Measurements from ENCODE around the gene SLC9A1. TPM values are rescaled to one million over a fixed set of nuclear protein-coding genes. Genes with fewer than 3 reads are reported as not detected.

SLC9A1 gene
- total and polyA plus RNA-seq, 2 of the 8 experiments (the other 6 are each of a cell fraction or from before 2014, with no cell fraction given) = 11.3 to 25.1 TPM

DNA sequence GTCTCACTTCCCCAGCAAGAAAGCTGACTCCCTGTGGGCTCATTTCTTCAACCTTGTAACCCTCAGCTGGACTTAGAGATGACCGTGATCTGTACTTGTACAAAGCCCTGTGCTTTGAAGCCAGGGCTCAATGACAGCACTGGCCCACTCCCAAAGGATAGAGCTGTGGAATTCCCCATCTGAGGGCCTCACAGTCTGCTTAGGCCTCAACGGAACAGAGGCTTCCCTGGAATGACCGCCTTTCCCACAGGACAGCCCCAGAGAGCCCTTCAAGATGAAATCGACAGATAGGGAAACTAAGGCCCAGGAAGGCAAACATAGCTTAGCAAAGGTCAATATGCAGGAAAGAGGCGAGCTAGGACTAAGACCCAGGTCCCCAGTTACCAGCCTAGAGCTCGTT, 11.5 kb downstream of the SLC9A1 start:
- H2BK20ac ChIP-seq (ENCODE audit: low read length) = 0 out of 2 replicates have a peak overlapping the region, but pooled peaks have one; percentile 57
- H3K14ac ChIP-seq (ENCODE audit: insufficient read length) = no peak overlapping the region
- no peak overlapping the region for H3K56ac ChIP-seq (replicated peaks; ENCODE audit: insufficient read length, low read depth, low read length)
- H3K4me3 ChIP-seq (ENCODE audit: extremely low read depth in 1 of 4, insufficient read depth in 2 of 4, low read depth in 3 of 4, low read length in 4 of 4) = no peak overlapping the region
- no peak overlapping the region for H4K91ac ChIP-seq (replicated peaks; ENCODE audit: insufficient read length, low read length)
- FAIRE-seq = no peak
- no peaks in the 10 kb centered on the region; the same call in 1 of the 2 replicates for H3K23me2 ChIP-seq (ENCODE audit: low read depth, low read length)
- H3K23ac ChIP-seq (ENCODE audit: insufficient read length) = no peak overlapping the region
- no peak overlapping the region for H2BK12ac ChIP-seq (ENCODE audit: low read depth, low read length)
- CTCF ChIA-PET (ENCODE audit: partially characterized antibody) = interaction anchor here (0.6 to 15.3 kb wide), 11 partner anchors 9 to 1439 kb away, joined by 3 to 166 read pairs (median 5); partner anchors contain the start of gene SLC9A1
- peaks cover 20% of the 10 kb centered on the region for H3K79me1 ChIP-seq (ENCODE audit: low read depth, low read length)
- no peaks in the 10 kb centered on the region for H3K9me3 ChIP-seq (ENCODE audit: insufficient read depth in 2 of 2, low read depth in 1 of 2, low read length in 1 of 2)
- H3K36me3 ChIP-seq (ENCODE audit: control insufficient read depth in 2 of 4, insufficient read depth in 4 of 4, low read length in 3 of 4) = no peaks in the 10 kb centered on the region
- H3K27me3 ChIP-seq (replicated peaks in 1 of 4; ENCODE audit: control insufficient read depth in 3 of 4, extremely low read depth in 1 of 4, insufficient read depth in 3 of 4, low read length in 3 of 4) = no peaks in the 10 kb centered on the region
- H2BK120ac ChIP-seq (replicated peaks; ENCODE audit: low read depth, low read length) = no peak overlapping the region
- H3K18ac ChIP-seq (ENCODE audit: extremely low read depth, low read length) = no peak overlapping the region
- DNase-seq (ENCODE audit: low read depth in 1 of 2, low spot score in 2 of 2) = no peak
- H3K27ac ChIP-seq (ENCODE audit: low read depth, low read length) = no peak overlapping the region
- WGBS, 2 experiments (ENCODE audit: extremely low coverage in 1 of 2, insufficient coverage in 1 of 2, insufficient read length in 1 of 2, insufficient replicate concordance in 2 of 2, low coverage in 1 of 2, low lambda C conversion rate in 2 of 2, missing lambda C conversion rate in 1 of 2) = 88% methylated on average over 6 of the region's 6 CpGs; no CpG with 5 or more reads in 1 of the 2 experiments
- no peak overlapping the region for H2AFZ ChIP-seq (ENCODE audit: low read length)
- H3K4me1 ChIP-seq (replicated peaks in 1 of 4; ENCODE audit: control insufficient read depth in 3 of 4, insufficient read depth in 4 of 4, low read length in 3 of 4) = peaks cover 12 to 21% (median 16%) of the 10 kb centered on the region in 4 experiments
- no peak overlapping the region for H3K4me2 ChIP-seq (ENCODE audit: insufficient read depth in 1 of 2, low read depth in 2 of 2, low read length in 2 of 2)
- no peak overlapping the region for H3K9ac ChIP-seq (replicated peaks in 1 of 4; ENCODE audit: extremely low read depth in 1 of 4, low read depth in 3 of 4, low read length in 3 of 4)
- H2AK5ac ChIP-seq (ENCODE audit: low read depth, low read length) = no peak overlapping the region
- no peak overlapping the region for H4K5ac ChIP-seq (ENCODE audit: insufficient read length, low read depth, low read length)
- H3K4ac ChIP-seq (replicated peaks; ENCODE audit: insufficient read length, low read depth, low read length) = no peak overlapping the region
- POLR2A ChIA-PET (ENCODE audit: partially characterized antibody) = interaction anchor here (0.6 to 14.5 kb wide), 4 partner anchors 9 to 33 kb away, joined by 3 to 257 read pairs (median 6); partner anchors contain the start of gene SLC9A1
- H3K79me2 ChIP-seq (ENCODE audit: control insufficient read depth in 1 of 2, insufficient read depth in 2 of 2, low read length in 2 of 2) = peaks cover 0 to 30% of the 10 kb centered on the region in 2 experiments; a peak in 2 of 4 replicates
- H2BK15ac ChIP-seq (ENCODE audit: low read length) = no peak overlapping the region
- H4K8ac ChIP-seq (ENCODE audit: extremely low read depth, insufficient read depth, low read length) = no peak overlapping the region; the same call in 1 of the 2 replicates
- peaks cover 0 to 2% of the 10 kb centered on the region in 2 experiments for H4K20me1 ChIP-seq (replicated peaks in 1 of 2; ENCODE audit: control insufficient read depth in 1 of 2, insufficient read depth in 2 of 2, low read length in 2 of 2)
- H2BK5ac ChIP-seq (ENCODE audit: low read depth, low read length) = no peak overlapping the region
- TF ChIP-seq CBX8 (IDR thresholded peaks at IDR 0.05; ENCODE audit: borderline replicate concordance, low read depth, low read length) (no peak), SAP30 (IDR thresholded peaks at IDR 0.05; ENCODE audit: insufficient read depth, insufficient replicate concordance, low read length) (no peak), CREB1 (IDR thresholded peaks at IDR 0.05) (no peak), TAF1 (IDR thresholded peaks at IDR 0.05; ENCODE audit: low read depth, low read length) (no peak), KDM5A (IDR thresholded peaks at IDR 0.05; ENCODE audit: low read length) (no peak), POLR2AphosphoS5 (IDR thresholded peaks at IDR 0.05; ENCODE audit: low read depth, low read length) (no peak), TAF7 (optimal IDR thresholded peaks at IDR 0.05; ENCODE audit: borderline replicate concordance, low read depth, low read length) (no peak), RBBP5 (IDR thresholded peaks at IDR 0.05; ENCODE audit: borderline replicate concordance, low read depth, low read length) (no peak), CEBPB (IDR thresholded peaks at IDR 0.05; ENCODE audit: low read depth, low read length) (no peak), NRF1 (IDR thresholded peaks at IDR 0.05; ENCODE audit: low read depth, low read length) (no peak), TCF12 (IDR thresholded peaks at IDR 0.05; ENCODE audit: low read depth, low read length) (no peak), SIX5 (IDR thresholded peaks at IDR 0.05; ENCODE audit: low read depth, low read length) (no peak)
- TF ChIP-seq, protein P1, sequence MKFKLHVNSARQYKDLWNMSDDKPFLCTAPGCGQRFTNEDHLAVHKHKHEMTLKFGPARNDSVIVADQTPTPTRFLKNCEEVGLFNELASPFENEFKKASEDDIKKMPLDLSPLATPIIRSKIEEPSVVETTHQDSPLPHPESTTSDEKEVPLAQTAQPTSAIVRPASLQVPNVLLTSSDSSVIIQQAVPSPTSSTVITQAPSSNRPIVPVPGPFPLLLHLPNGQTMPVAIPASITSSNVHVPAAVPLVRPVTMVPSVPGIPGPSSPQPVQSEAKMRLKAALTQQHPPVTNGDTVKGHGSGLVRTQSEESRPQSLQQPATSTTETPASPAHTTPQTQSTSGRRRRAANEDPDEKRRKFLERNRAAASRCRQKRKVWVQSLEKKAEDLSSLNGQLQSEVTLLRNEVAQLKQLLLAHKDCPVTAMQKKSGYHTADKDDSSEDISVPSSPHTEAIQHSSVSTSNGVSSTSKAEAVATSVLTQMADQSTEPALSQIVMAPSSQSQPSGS (IDR thresholded peaks at IDR 0.05; ENCODE audit: low read length) = no peak

Measured in H1 (cell line).